Suppressor macrophage treated with lipopolysaccharide for 4 hours (primary cell): Measurements from ENCODE around the gene BTBD7.

Experiments used
- DNase-seq: peaks from one replicate; pipeline ENCODE4 v3.0.0-alpha.2; 2020

Gene BTBD7

DNA sequence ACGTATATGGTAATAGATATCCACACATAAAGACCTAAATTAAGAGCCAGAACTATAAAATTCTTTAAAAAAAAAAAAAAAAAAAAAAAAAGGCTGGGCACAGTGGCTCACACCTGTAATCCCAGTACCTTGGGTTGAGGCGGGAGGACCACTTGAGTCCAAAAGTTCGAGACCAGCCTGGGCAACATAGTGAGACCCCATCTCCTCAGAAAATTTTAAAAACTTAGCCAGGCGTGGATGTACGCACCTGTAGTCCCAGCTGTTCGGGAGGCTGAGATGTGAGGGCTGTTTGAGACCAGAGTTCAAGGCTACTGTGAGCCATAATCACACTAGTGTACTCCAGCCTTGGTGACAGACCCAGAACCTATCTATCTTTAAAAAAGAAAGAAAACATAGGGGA, 4.3 kb downstream of the BTBD7 start:
- no peak for DNase-seq

DNA sequence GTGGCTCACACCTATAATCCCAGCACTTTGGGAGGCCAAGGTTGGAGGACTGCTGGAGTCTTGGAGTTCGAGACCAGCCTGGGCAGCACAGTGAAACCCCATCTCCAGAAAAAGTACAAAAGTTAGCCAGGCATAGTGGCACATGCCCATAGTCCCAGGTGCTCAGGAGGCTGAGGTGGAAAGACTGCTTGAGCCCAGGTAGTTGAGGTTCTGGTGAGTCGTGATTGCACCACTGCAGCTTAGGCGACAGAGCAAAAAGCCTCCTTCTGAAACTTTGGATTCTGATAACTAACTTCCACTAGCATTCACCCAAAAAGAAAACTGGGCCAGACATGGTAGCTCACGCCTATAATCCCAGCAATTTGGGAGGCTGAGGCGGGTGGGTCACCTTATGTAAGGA, 6.6 kb downstream of the BTBD7 start:
- no peak for DNase-seq

DNA sequence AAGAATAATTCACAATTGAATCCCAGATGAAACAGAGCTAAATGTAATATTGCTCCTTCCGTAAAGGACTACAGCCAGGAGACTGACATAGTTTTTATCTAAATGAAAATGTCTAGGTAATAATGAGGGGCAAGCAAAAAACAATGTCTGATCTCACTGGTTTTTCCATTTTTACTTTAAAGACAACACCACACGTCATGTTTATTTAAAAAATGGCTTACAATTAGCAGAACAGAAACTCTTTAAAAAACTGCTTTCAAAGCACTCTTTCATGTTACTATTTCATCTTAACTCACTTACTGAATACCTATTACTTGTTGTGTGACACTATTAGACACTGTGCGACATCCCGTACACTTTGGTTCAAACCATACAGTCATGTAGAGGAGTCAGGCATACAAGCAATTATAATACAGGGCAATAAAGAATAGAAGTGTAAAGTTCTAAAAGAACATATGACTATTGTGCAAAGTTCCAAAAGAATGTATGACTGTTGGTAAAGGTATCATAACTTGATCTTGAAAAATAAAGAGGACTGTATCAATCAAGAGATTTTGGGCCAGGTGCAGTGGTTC, 9.1 kb downstream of the BTBD7 start:
- DNase-seq: peak; percentile 60

DNA sequence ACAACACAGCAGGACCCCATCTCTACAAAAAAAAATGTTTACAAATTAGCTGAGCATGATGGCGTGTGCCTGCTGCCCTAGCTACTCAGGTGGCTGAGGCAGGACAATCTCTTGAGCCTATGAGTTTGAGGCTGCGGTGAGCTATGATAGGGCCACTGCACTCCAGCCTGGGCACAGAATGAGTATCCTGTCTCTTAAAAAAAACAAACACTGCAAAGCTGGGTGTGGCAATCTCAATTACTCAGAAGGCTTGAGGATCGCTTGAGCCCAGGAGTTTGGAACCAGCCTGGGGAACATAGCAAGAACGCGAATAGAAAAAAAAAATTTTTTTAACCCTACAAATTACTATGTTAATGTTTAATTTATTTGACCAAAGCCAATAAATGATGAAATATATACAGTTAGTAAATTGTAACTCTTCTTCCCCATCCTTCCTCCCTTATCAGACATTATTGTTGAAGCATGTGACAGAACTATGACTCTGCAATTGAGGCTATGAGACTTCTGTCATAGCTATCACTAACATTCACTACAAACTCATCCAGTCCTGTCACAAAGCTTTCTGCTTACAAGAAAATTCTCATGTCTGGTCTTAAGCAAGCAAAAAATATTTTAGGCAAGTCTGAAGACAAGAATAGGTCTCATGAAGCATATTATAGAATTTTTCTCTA, 9.8 kb downstream of the BTBD7 start:
- DNase-seq: peak; percentile 47

DNA sequence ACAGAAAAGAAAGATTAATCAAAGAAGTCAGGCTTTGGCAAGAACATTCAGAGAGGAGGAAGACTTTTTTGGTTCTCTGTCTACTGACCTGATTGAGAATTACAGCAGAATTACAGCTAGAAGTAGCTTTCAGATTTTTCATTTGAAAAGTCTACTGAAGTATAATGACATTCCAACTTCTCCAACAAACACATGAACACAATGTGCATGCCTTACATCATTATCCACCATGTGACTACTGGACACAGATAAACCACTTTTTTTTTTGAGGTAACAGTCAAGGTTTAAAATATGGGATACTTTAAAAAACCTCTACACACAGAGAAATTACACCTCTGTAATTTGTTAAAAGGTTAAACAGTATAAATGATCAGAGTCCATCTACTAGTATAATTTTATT, 12.3 kb downstream of the BTBD7 start:
- no peak for DNase-seq

DNA sequence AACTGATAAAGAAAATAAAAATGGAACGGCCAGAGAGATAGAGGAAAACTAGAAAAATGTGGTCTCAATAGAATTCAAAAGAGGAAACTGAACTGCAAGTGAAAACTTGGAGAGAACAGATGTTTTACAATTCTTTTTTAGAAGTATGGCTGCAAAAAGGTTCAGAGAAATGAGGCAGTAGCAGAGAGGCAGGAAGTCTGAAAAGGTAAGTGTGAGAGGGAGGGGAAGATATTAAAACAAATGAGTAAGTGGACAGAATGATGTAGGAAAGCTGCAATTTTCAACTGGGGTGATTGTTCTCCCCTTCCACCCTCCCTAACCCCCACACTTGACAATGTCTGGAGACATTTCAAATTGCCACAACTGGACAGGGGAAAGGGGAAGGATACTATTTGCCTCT, 12.9 kb downstream of the BTBD7 start:
- DNase-seq: no peak

DNA sequence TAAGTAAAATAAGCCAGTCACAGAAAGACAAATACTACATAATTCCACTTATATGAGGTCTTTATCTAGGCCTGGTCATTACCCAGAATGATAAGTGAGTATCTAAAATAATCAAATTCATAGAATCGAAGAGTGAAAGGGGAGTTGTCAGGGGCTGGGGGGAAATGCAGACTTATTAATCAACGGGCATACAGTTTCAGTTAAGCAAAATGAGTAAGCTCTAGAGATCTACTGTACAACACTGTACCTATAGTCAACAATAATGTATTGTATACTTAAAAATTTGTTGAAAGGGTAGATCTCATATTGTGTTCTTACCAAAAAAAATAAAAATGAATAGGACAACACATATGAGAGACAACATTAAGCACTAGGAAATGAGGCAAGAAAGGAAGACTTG, 13.3 kb downstream of the BTBD7 start:
- no peak for DNase-seq

DNA sequence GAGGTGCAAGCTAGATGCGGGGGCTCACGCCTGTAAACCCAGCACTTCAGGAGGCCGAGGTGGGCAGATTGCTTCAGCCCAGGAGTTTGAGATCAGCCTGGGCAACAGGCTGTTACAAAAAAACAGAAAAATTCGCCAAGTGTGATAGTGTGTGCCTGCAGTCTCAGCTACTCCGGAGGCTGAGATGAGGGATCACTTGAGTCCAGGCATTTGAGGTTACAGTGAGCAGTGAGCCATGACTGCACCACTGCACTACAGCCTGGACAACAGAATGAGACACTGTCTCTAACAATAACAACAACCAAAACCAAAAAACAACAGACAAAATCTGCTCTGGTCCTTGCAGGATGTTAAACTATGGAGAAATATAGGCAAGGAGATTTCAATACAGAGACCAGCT, 13.9 kb downstream of the BTBD7 start:
- no peak for DNase-seq

DNA sequence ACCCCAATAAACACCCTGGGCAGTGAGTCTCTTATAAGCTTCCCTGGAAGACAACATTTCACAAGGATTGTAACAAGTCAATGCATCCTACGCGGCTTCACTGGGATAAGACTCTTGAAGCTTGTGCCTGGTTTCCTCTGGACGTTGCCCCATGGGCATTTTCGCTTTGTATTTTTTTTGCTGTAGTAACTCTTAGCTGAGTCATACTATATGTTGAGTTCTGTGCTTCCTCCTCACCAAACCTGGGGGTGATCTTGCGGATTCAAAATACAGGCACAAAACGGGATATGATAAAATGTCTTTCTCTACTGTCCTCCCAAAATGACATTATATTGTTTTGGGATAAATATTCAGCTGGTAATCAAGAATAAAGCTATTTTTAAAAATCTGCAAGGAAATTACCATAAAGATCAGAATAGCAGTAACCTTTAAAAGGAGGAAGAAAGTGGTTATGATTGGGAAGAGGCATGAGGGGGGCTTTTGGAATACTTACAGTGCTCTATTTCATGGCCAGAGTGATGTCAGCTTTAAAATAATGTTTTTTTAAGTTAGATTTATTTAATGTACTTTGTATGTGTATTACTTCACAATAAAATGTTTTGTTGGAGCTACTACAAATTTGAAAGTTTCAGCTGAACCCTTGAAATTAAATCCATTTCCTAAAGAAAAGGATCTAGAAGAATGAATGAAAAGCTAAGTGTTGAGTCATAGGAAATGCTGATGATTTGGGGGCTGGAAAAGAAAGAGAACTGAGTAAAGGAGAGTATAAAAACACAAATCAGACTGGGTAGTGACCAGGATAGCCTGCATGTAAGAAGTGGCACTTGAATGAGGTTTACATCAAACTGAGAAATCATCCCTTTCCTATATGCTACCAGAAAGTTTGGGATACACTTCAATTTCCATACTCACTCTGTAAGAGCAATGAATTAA, 14.7 kb downstream of the BTBD7 start:
- peak; percentile 87 for DNase-seq

DNA sequence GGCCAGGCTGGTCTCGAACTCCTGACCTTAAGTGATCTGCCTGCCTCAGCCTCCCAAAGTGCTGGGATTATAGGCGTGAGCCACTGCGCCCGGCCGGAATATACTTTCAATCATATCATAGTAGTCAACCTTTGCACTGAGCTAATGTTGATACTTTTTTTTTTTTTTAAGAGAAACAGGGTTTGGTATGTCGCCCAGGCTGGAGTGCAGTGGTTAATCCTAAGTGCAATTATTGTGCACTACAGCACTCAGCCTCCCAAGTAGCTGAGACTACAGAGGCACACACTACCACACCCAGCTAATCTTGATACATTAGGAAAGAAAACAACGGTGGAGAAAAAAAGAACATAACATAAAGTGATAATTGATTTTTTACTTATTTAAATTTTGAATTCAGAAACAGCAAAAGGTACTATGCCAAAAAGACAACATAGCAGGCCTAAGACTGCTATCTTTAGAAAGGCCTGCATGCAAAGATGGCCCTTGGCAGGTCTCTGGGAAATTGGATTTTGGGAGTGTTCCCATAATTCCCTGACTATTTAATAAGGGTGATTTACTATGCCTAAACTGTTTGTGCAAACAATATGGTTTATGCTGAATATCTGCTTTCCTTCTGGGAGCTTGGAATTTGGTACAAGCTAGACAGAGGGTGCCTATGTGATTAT, 15.5 kb downstream of the BTBD7 start:
- DNase-seq: no peak

DNA sequence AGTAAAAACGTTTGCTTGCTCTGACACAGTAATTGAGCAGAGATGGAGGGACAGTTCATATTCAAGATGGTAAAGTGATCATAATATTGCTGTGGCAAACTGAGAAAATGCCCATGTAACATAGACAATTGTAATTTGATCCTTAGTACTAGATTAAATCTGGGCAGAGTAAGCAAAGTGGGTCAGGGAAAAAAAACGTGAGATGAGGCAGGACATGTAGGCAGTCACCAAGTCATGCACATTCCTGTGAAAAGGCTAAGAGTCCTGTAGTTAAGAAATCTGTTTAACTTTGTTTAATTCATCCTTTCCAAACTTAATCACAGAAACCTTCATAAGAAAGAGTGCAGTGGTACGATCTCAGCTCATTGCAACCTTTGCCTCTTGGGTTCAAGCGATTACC, 16.1 kb downstream of the BTBD7 start:
- no peak for DNase-seq

DNA sequence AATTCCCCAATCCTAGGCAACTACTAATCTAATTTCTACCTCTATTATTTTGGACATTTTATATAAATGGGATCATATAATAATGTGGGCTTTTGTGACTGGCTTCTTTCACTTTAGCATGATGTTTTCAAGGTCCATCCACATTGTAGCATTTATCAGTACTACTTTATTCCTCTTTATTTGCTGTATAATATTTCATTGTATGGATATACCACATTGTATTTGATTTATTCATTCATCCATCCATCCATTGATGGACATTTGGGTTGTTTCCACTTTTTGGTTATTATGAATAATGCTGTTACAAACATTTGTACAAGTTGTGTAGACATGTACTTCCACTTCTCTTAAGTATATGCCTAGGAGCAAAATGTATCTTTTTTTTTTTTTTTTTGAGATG, 17.3 kb downstream of the BTBD7 start:
- no peak for DNase-seq

DNA sequence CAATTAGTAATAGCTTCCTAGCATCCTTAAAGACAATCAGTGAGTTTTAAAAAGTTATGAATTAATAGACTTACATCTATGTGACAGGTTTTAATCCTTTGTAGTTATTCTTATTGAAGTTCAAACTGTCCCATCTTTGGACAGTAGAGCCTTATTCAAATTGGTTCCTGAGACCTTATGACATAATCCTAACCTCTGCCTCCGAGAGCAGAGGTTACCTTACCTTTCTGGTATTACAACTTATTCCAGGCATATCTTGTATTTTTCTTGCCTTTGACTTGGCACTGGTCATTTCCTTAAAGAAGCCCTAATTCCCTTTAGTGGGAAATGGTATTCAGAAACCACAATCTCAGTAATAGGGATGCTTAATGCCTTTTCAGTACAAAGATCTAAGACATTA, 21.8 kb downstream of the BTBD7 start:
- no peak for DNase-seq

DNA sequence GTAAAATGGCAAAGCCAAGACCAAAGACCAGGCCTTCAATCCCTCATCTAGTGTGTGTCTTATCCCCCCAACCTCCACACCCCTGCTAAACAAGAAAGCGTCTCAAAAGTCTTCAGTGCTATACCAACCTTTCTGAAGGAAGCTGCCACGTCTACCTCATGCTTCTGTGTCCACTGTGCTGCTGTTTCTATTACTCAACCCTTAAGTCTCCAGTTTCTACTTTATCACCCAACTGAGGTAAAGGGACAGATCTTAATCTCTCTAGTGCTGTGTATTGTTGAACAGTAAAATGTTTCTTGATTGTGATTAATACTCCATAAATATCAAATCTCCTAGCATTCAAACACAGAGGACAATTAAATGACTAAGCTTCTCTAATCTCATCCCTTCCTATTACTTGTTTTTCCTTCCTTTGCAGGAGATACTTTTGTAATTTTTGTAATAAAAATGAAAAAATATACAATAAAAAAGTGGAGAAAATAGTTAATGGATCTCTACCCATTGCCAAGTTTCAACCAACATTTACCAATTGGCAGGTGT, 23.3 kb downstream of the BTBD7 start:
- no peak for DNase-seq

DNA sequence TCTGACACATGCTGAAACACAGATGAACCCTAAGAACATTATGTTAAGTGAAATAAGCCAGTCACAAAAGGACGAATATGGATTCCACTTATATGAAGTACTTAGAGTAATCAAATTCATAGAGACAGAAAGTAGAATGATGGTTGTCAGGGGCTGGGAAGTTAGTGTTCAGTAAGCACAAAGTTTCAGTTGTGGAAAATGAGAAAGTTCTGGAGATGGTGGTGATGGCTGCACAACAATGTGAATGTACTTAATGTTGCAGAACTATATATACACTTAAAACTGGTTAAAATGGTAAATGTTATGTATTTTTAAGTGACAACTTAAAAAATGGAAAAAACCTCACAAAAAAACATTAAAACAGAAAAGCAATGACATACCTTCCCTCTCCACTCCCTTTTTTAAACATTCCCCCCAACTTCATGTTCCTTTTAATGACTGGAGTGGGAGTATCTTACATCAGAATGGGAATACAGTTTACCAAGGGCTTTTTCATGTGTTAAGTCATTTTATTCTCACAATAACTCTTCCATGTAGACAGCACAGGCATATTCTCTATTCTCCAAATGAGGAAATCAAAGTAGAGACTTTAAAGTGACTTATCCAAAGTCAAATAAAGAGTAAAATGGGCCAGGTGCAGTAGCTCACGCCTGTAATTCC, 24.0 kb downstream of the BTBD7 start:
- peak; percentile 35 for DNase-seq

DNA sequence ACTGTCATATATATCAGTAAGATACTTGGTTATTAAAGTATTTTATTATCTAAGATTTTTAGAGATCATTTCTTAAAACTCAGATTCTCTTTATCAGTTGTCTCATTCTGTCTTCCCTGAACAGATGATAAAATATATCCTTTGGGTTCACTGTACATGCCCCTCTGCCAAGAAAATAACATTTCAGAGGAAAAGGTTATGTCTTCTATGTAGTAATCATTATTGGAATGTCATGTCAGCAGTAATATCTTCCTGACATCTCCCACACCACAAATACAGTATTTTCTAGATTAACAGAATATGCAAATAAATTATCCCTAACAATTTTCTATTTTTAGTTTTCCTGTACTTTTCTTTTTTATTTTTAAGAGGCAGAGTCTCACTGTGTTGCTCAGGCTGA, 26.0 kb downstream of the BTBD7 start:
- DNase-seq: no peak

DNA sequence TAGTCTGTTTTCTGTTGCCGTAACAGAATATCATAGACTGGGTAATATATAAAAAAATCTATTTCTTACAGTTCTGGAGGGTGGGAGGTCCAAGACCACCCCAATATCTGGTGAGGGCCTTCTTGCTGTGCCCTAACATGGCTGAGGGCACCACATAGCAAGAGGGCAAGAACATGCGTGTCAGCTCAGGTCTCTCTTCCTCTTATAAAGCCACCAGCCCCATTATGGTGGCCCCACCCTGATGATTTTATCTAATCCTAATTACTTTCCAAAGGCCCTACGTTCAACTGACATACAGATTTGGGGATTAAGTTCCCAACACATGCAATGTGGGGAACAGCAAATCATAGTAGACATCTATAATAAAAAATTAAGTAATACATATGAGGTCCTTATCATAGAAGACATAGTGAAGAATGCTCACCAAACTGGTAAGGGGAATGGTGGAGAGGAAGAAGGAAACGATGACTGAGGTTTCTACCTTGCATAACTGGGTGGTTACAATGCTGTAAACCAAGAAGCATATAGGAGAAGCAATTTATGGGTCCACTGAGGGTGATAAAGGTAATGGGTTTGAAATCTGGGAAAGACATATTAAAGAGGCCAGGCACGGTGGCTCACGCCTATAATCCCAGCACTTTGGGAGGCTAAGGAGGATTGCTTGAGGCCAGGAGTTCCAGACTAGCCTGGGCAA, 27.0 kb downstream of the BTBD7 start:
- DNase-seq: peak; percentile 17

DNA sequence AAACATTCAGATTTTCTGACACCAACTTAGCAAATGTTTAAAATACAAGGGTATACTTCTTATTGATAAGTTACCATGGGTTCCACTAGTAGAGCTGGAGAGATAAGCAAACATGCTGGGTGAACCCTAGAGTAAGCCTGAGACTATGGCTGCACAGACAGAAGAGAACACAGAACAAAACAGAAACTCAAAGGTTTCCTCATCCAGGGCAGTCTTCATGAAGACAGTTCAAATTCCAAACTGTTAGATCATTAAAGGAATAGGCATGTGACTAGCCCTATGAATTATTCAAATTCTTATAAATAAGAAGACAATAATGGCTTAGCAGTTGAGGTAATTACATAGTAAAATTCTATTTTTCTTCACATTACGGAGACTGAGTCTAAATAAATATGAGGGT, 28.1 kb downstream of the BTBD7 start:
- DNase-seq: peak; percentile 42

DNA sequence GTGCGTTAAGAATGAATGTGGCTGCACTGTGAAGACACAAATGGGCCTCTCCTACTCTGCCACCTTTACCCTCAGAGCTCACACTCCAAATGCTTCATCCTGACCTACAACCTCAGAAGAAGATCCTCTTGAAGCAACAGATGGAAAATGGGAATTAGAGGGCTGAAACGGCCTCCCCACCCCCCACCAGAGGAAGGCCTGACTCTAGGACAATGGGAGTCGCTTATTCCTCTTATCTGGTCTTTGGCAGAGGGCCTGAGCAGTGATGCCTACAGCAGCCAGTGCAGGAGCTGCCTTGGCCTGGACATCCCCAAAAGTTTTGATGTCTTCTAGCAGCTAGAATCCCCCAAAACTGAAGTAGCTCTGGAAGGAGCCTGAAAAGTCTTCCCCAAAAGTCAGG, 29.2 kb downstream of the BTBD7 start:
- no peak for DNase-seq

DNA sequence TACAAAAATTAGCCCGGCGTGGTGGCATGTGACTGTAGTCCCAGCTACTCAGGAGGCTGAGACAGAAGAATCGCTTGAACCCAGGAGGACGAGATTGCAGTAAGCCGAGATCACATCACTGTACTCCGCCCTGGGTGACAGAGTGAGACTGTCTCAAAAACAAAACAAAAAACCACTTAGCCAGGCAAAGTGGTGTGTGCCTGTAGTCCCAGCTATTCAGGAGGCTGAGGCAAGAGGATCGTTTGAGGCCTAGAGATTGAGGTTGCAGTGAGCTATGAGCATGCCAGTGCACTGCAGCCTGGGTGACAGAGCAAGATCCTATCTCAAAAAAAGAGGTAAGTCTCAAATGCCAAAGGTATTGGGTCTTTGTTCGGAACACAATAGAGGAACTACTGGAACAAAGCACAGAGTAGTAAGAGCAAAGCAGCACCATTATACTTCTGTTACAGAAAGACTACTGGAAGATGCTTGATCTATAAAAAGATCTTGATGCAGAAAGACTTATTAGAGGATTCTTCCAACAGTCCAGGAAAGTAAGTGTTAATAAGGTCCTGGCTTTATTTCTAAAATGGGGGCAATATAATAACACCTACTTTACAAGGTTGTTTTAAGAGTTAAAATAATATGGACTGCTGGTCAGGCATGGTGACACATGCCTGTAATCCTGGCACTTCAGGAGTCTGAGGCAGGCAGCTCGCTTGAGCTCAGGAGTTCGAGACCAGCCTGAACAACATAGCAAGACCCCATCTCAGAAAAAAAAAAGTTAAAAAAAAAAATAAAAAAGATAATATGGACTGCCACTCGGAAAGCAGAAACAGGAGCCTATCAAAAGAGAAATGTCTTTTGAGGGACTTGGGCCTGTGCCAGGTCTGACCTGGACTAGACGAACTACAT, 29.9 kb downstream of the BTBD7 start:
- no peak for DNase-seq
